H9 (cell line): ENCODE data around the gene DCN. TPM values are rescaled to one million over a fixed set of nuclear protein-coding genes. Genes with fewer than 3 reads are reported as not detected.

ENCODE experiments used
- DNase-seq: peaks from one replicate; pipeline ENCODE4 v3.0.0-alpha.2; 2017
- H2AFZ ChIP-seq: one replicate; pipeline ENCODE4 v1.6.1; 2013; ENCODE audit warnings: mild to moderate bottlenecking, low read length, control low read depth, moderate library complexity
- H2AK5ac ChIP-seq: 2 replicates; pipeline ENCODE4 v1.6.1; 2013; ENCODE audit warnings: low read length, control low read depth, mixed read lengths; ENCODE audit not compliant: insufficient read length
- H2BK120ac ChIP-seq: one replicate; pipeline ENCODE4 v1.6.1; 2013; ENCODE audit warnings: low read depth, mild to moderate bottlenecking, low read length, control low read depth, inconsistent platforms; ENCODE audit not compliant: poor library complexity, severe bottlenecking
- H2BK12ac ChIP-seq: 2 replicates; pipeline ENCODE4 v1.6.1; 2013; ENCODE audit warnings: low read length, control low read depth, mixed read lengths, low read depth; ENCODE audit not compliant: insufficient read length
- H2BK15ac ChIP-seq: 2 replicates; pipeline ENCODE4 v1.6.1; 2013; ENCODE audit warnings: low read depth, low read length, control low read depth
- H2BK20ac ChIP-seq: one replicate; pipeline ENCODE4 v1.6.1; 2013; ENCODE audit warnings: low read depth, mild to moderate bottlenecking, low read length, control low read depth, inconsistent platforms; ENCODE audit not compliant: poor library complexity, severe bottlenecking
- H2BK5ac ChIP-seq: 2 replicates; pipeline ENCODE4 v1.6.1; 2013; ENCODE audit warnings: low read length, control low read depth, mixed read lengths; ENCODE audit not compliant: insufficient read length
- H3K14ac ChIP-seq: 2 replicates; pipeline ENCODE4 v1.6.1; 2013; ENCODE audit warnings: low read length, control low read depth; ENCODE audit not compliant: insufficient read depth
- H3K18ac ChIP-seq: 2 replicates; pipeline ENCODE4 v1.6.1; 2013; ENCODE audit warnings: low read depth, mild to moderate bottlenecking, mixed read lengths, low read length, control low read depth; ENCODE audit not compliant: insufficient read length
- H3K23ac ChIP-seq: 2 replicates; pipeline ENCODE4 v1.6.1; 2013; ENCODE audit warnings: low read length, control low read depth, mixed read lengths, low read depth; ENCODE audit not compliant: insufficient read length
- H3K23me2 ChIP-seq: 2 replicates; pipeline ENCODE4 v1.6.1; 2013; ENCODE audit warnings: low read depth, mild to moderate bottlenecking, mixed read lengths, low read length, control low read depth; ENCODE audit not compliant: insufficient read length, poor library complexity, severe bottlenecking
- H3K27ac ChIP-seq: 2 replicates; pipeline ENCODE4 v1.5.1; 2013; ENCODE audit warnings: low read length, control low read depth, mixed read lengths, low read depth; ENCODE audit not compliant: insufficient read length
- H3K27me3 ChIP-seq: 2 replicates; pipeline ENCODE4 v1.6.1; 2013; ENCODE audit warnings: low read length, control low read depth, inconsistent platforms; ENCODE audit not compliant: insufficient read depth
- H3K4ac ChIP-seq: 2 replicates; pipeline ENCODE4 v1.6.1; 2013; ENCODE audit warnings: low read depth, mild to moderate bottlenecking, control low read depth, inconsistent platforms, low read length, moderate library complexity
- H3K4me1 ChIP-seq: 2 replicates; pipeline ENCODE4 v1.6.1; 2013; ENCODE audit warnings: low read length, control low read depth, inconsistent platforms; ENCODE audit not compliant: insufficient read depth
- H3K4me2 ChIP-seq: 2 replicates; pipeline ENCODE4 v1.6.1; 2013; ENCODE audit warnings: low read length, control low read depth, mixed read lengths; ENCODE audit not compliant: insufficient read length, insufficient read depth
- H3K56ac ChIP-seq: 2 replicates; pipeline ENCODE4 v1.6.1; 2013; ENCODE audit warnings: low read depth, mild to moderate bottlenecking, mixed read lengths, low read length, control low read depth; ENCODE audit not compliant: insufficient read length
- H3K79me1 ChIP-seq: 2 replicates; pipeline ENCODE4 v1.6.1; 2013; ENCODE audit warnings: low read depth, mild to moderate bottlenecking, moderate library complexity, low read length, control low read depth, inconsistent platforms; ENCODE audit not compliant: insufficient read depth, poor library complexity, severe bottlenecking
- H3K79me2 ChIP-seq: 2 replicates; pipeline ENCODE4 v1.6.1; 2013; ENCODE audit warnings: low read length, control low read depth, inconsistent platforms; ENCODE audit not compliant: insufficient read depth
- H3K9ac ChIP-seq: 2 replicates; pipeline ENCODE4 v1.6.1; 2013; ENCODE audit warnings: low read length, control low read depth, mixed read lengths; ENCODE audit not compliant: insufficient read length; ENCODE audit errors: extremely low read depth
- H3K9me3 ChIP-seq: one replicate; pipeline ENCODE4 v1.6.1; 2013; ENCODE audit warnings: low read depth, low read length, inconsistent platforms; ENCODE audit not compliant: control insufficient read depth
- H3T11ph ChIP-seq: one replicate; pipeline ENCODE4 v1.6.1; 2013; ENCODE audit warnings: mild to moderate bottlenecking, low read length, control low read depth, inconsistent platforms
- H4K20me1 ChIP-seq: one replicate; pipeline ENCODE4 v1.6.1; 2013; ENCODE audit not compliant: control insufficient read depth, insufficient read length, insufficient read depth
- H4K5ac ChIP-seq: 2 replicates; pipeline ENCODE4 v1.6.1; 2013; ENCODE audit warnings: low read depth, mild to moderate bottlenecking, mixed read lengths, low read length, control low read depth; ENCODE audit not compliant: insufficient read length
- H4K8ac ChIP-seq: replicated peaks from 2 replicates; pipeline ENCODE4 v1.6.1; 2013; ENCODE audit warnings: low read length, control low read depth, mixed read lengths, low read depth; ENCODE audit not compliant: insufficient read length
- H4K91ac ChIP-seq: 2 replicates; pipeline ENCODE4 v1.6.1; 2013; ENCODE audit warnings: low read depth, mild to moderate bottlenecking, moderate library complexity, mixed read lengths, low read length, control low read depth; ENCODE audit not compliant: insufficient read length
- H3K27ac Mint-ChIP-seq, 3 experiments: 2 replicates in 2 of 3; 3 replicates in 1 of 3; pipeline ENCODE4 v1.8.0; 2020 to 2021; ENCODE audit warnings: mixed read lengths in 3 of 3, mild to moderate bottlenecking in 1 of 3, moderate library complexity in 1 of 3
- H3K27me3 Mint-ChIP-seq: 2 replicates; pipeline ENCODE4 v1.8.0; 2021; ENCODE audit warnings: low read depth, mild to moderate bottlenecking, moderate library complexity, mixed read lengths
- H3K36me3 Mint-ChIP-seq, 3 experiments: 2 replicates in 2 of 3; 3 replicates in 1 of 3; pipeline ENCODE4 v1.8.0; 2020 to 2021; ENCODE audit warnings: low read depth in 3 of 3, mixed read lengths in 3 of 3; ENCODE audit not compliant: insufficient read depth in 1 of 3
- H3K4me1 Mint-ChIP-seq, 2 experiments: 2 replicates each; pipeline ENCODE4 v1.8.0; 2020; ENCODE audit warnings: mixed read lengths in 2 of 2
- H3K4me3 Mint-ChIP-seq, 2 experiments: 2 replicates in 1 of 2; 3 replicates in 1 of 2; pipeline ENCODE4 v1.8.0; 2020 to 2021; ENCODE audit warnings: mild to moderate bottlenecking in 2 of 2, mixed read lengths in 2 of 2, moderate library complexity in 1 of 2
- H3K9me3 Mint-ChIP-seq, 2 experiments: 2 replicates in 1 of 2; 3 replicates in 1 of 2; pipeline ENCODE4 v1.8.0; 2020; ENCODE audit warnings: mild to moderate bottlenecking in 2 of 2, mixed read lengths in 2 of 2, moderate library complexity in 1 of 2
- WGBS: extraction: QIAGEN DNeasy Blood & Tissue Kit; methylation state at CpG from one replicate; pipeline ENCODE4 v1.1.7; 2013; ENCODE audit warnings: missing lambda C conversion rate, low lambda C conversion rate, mixed read lengths; ENCODE audit not compliant: insufficient read length; ENCODE audit errors: extremely low coverage; 5-methylcytosine and 5-hydroxymethylcytosine counted together
- total RNA-seq: library from RNA; stranded (reverse); gene quantifications from 2 replicates; pipeline ENCODE4 v1.2.1, GENCODE V29; 2021
- TF ChIP-seq, protein P1 (sequence below): fragments of 200-600 bp; sonication (generic); conservative IDR thresholded peaks from 3 replicates; pipeline ENCODE4 v1.8.0; 2021; ENCODE audit warnings: antibody characterized with exemption, mild to moderate bottlenecking

Gene DCN
- total RNA-seq, 1 experiment from 2014 or later, result not detected

DNA sequence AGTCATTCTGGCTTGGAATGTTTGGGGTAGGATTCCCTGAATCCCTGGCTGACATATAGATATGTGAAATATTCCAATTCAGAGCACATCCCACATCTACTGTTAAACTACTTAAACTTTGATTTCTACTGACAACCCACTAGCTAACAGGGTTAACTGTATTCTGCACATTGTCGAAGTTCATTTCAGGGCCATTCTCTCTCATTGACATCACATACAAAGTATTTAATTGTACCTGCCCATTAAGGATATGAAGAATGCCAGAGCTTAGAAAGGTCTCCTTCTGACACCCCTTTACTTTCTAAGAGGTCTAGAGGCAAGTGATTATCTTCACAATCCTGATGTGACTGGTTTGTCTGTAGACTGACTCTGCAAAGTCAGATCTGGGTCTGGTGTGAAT lies 2.8 kb upstream of the DCN start:
- no peak overlapping the region for H3K18ac ChIP-seq
- no peak overlapping the region for H3T11ph ChIP-seq
- H3K56ac ChIP-seq, result no peak overlapping the region
- no peak overlapping the region for H2BK12ac ChIP-seq
- no peak overlapping the region for H2BK5ac ChIP-seq
- WGBS, result no CpG with 5 or more reads among the region's 1 CpG
- Mint-ChIP-seq H3K4me1 (peaks cover 0 to 16% of the 10 kb centered on the region in 2 experiments; a peak in 2 of 4 replicates), H3K27ac (no peak overlapping the region), H3K9me3 (no peaks in the 10 kb centered on the region), H3K36me3 (no peaks in the 10 kb centered on the region), H3K4me3 (no peak overlapping the region), H3K27me3 (no peaks in the 10 kb centered on the region)
- H2BK20ac ChIP-seq, result no peak overlapping the region
- H3K27me3 ChIP-seq, result no peaks in the 10 kb centered on the region
- DNase-seq, result no peak
- H3K79me1 ChIP-seq, result no peaks in the 10 kb centered on the region
- H2BK120ac ChIP-seq, result no peak overlapping the region
- H2BK15ac ChIP-seq, result no peak overlapping the region
- no peak overlapping the region for H3K4me2 ChIP-seq
- no peaks in the 10 kb centered on the region for H3K79me2 ChIP-seq
- no peak overlapping the region for H2AK5ac ChIP-seq
- no peaks in the 10 kb centered on the region for H3K4me1 ChIP-seq
- H3K23ac ChIP-seq, result no peak overlapping the region
- no peak overlapping the region for H3K4ac ChIP-seq
- H3K14ac ChIP-seq, result no peak overlapping the region
- H3K23me2 ChIP-seq, result no peaks in the 10 kb centered on the region
- H4K20me1 ChIP-seq, result no peaks in the 10 kb centered on the region
- no peak overlapping the region for H4K91ac ChIP-seq
- no peak overlapping the region for H3K9ac ChIP-seq
- H2AFZ ChIP-seq, result no peak overlapping the region
- no peak overlapping the region for H3K27ac ChIP-seq
- TF ChIP-seq, protein P1, sequence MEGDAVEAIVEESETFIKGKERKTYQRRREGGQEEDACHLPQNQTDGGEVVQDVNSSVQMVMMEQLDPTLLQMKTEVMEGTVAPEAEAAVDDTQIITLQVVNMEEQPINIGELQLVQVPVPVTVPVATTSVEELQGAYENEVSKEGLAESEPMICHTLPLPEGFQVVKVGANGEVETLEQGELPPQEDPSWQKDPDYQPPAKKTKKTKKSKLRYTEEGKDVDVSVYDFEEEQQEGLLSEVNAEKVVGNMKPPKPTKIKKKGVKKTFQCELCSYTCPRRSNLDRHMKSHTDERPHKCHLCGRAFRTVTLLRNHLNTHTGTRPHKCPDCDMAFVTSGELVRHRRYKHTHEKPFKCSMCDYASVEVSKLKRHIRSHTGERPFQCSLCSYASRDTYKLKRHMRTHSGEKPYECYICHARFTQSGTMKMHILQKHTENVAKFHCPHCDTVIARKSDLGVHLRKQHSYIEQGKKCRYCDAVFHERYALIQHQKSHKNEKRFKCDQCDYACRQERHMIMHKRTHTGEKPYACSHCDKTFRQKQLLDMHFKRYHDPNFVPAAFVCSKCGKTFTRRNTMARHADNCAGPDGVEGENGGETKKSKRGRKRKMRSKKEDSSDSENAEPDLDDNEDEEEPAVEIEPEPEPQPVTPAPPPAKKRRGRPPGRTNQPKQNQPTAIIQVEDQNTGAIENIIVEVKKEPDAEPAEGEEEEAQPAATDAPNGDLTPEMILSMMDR, result no peak
- no peaks in the 10 kb centered on the region for H3K9me3 ChIP-seq
- H4K5ac ChIP-seq, result no peak overlapping the region
- no peak overlapping the region for H4K8ac ChIP-seq
